Measurements from ENCODE around the gene HOMER1. TPM values are rescaled to one million over a fixed set of nuclear protein-coding genes. Genes with fewer than 3 reads are reported as not detected.

HOMER1 gene
- total and polyA plus RNA-seq, 2 of the 13 experiments (the other 11 are each of a cell fraction or from before 2014, with no cell fraction given): 5.3 to 24.8 TPM

- TF ChIP-seq MAFF (IDR thresholded peaks at IDR 0.05; ENCODE audit: low read depth, low read length) (no peak), SATB2 (CRISPR knock-in tag; IDR thresholded peaks at IDR 0.05) (no peak), ARHGAP35 (CRISPR knock-in tag; IDR thresholded peaks at IDR 0.05; ENCODE audit: borderline replicate concordance) (no peak), THYN1 (CRISPR knock-in tag; IDR thresholded peaks at IDR 0.05; ENCODE audit: borderline replicate concordance, low read depth) (no peak), EP300 (IDR thresholded peaks at IDR 0.05; ENCODE audit: low read depth in 2 of 2, low read length in 2 of 2) (0 out of 4 replicates have a peak, but pooled peaks of 1 of the 2 experiments have one; percentile 26), EP300 (CRISPR knock-in tag; IDR thresholded peaks at IDR 0.05; ENCODE audit: borderline replicate concordance) (no peak), NRL (CRISPR knock-in tag; IDR thresholded peaks at IDR 0.05; ENCODE audit: borderline replicate concordance) (no peak), MATR3 (CRISPR knock-in tag; IDR thresholded peaks at IDR 0.05) (no peak), ZNF274 (CRISPR knock-in tag; IDR thresholded peaks at IDR 0.05) (no peak), ZNF792 (CRISPR knock-in tag; IDR thresholded peaks at IDR 0.05) (no peak), ARID4A (CRISPR knock-in tag; IDR thresholded peaks at IDR 0.05; ENCODE audit: borderline replicate concordance) (peak; percentile 30; the same call in 1 of the 2 replicates), HMG20A (CRISPR knock-in tag; IDR thresholded peaks at IDR 0.05; ENCODE audit: borderline replicate concordance) (0 out of 2 replicates have a peak, but pooled peaks have one; percentile 40), ZFP90 (CRISPR knock-in tag; IDR thresholded peaks at IDR 0.05; ENCODE audit: borderline replicate concordance) (no peak), NFATC3 (CRISPR knock-in tag; IDR thresholded peaks at IDR 0.05) (no peak), KAT2B (IDR thresholded peaks at IDR 0.05; ENCODE audit: borderline replicate concordance, low read depth, low read length) (no peak), CENPX (CRISPR knock-in tag; IDR thresholded peaks at IDR 0.05) (no peak), ZBTB49 (CRISPR knock-in tag; IDR thresholded peaks at IDR 0.05; ENCODE audit: borderline replicate concordance) (no peak), FOXA3 (CRISPR knock-in tag; IDR thresholded peaks at IDR 0.05) (peak; percentile 71), PHF8 (CRISPR knock-in tag; IDR thresholded peaks at IDR 0.05) (no peak), ZNF772 (CRISPR knock-in tag; IDR thresholded peaks at IDR 0.05) (no peak), ZBTB39 (CRISPR knock-in tag; IDR thresholded peaks at IDR 0.05) (no peak), KLF15 (CRISPR knock-in tag; IDR thresholded peaks at IDR 0.05; ENCODE audit: borderline replicate concordance) (no peak), MEIS1 (CRISPR knock-in tag; IDR thresholded peaks at IDR 0.05; ENCODE audit: borderline replicate concordance) (no peak)
Observed at GRCh38 chr5:79436224-79436623, 77.7 kb downstream of the HOMER1 start (continued).
